RPMI8226 (cell line): ENCODE data around the gene CLCN6.

Experiments
- DNase-seq: peaks from one replicate; pipeline ENCODE4 v3.0.0-alpha.2; 2015

Gene CLCN6

GRCh38 chr1:11857164-11857851, 51.3 kb downstream of the CLCN6 start:
- DNase-seq, result no peak

DNA sequence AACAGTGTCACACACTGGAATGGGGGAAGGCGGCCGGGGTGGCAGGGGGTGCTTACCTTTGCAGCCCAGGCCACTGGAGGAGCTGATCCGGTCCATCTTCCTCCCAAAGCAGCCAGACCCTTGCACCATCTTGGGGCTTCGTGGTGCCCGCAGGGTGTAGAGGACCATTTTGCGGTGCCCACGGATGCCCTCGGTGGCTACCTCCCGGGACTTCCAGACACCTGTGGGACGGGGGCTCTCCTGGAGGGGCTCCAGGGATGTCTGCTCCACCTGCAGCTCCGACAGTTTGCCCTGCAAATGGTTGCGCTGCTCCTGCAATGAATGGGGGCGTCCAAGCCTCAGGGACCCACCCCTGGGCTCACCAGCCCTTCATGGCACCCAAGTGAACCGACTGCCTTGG, 52.2 kb downstream of the CLCN6 start:
- DNase-seq, result no peak

- DNase-seq, result no peak
Measured at GRCh38 chr1:11858613-11858967, 52.6 kb downstream of the CLCN6 start, which contains the start of gene NPPB. TSS of gene NPPB (minus strand) at chr1:11858945. CDS start at chr1:11858833, 112 bp downstream.

DNA sequence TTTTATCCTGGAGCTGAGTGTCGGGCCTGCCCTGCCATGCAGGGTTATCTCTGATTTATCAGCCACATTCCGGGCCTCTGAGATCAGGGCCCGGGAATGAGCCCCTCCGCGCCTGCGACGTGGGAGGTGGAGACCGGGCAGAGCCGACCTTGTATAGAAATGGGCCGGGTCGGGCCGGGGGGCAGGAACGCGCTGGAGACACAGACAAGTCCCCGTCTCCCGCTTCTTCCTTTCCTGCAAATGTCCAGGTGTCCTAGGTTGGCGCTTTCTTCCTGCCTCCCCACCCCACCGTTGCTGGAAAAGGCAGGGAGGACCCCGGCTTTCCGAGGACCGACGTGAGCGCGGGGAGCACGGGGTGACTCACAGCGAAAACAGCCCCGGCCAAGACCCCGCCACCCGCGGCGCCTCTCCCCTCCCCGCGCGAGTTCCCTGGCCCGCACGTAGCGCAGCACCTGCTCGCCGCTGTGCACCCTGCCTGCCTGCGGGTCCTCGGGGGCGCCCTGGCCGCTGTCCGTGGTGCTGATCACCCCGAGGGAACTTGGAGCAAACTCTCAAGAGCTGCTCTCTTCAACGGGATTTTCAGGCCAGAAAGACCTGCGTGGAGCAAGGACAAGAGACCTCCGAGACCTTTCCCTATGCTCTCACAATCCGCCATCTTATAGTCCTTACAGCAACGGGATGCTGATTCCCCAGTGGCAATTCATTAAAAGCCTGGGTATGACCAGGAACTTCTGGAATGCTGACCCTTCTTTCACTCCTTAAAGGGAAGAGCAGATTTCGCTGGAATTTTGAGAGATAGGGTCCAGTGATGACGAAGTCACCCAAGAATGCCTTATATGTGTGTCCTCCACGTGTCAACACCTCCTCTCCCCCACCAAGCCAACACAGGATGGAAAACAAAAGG, 53.2 kb downstream of the CLCN6 start:
- peak; percentile 87 for DNase-seq

GRCh38 chr1:11860083-11860482, 54.1 kb downstream of the CLCN6 start:
- no peak for DNase-seq

DNA sequence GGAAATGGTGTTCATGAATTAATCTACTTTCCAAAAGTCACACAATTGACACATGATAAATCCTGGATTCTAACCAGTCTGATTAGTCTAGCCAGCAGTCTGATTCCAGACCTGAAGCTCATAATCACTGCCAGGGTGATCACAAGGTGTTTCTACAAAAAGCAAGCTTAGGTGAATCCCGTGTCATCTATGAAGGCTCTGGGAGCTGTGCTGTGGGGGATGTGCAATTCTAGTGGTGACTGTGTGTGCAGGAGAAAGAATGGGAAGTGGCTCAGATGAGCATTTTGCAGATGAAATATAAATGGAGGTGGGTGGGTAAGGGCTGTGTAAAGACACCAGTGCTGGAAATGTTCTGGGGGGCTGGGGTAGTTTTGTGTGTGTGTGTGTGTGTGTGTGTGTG, 54.6 kb downstream of the CLCN6 start:
- no peak for DNase-seq

- DNase-seq, result peak; percentile 44
Measured at GRCh38 chr1:11862890-11863289, 56.9 kb downstream of the CLCN6 start.

GRCh38 chr1:11868331-11868980, 62.5 kb downstream of the CLCN6 start:
- no peak for DNase-seq

GRCh38 chr1:11869104-11869503, 63.1 kb downstream of the CLCN6 start:
- DNase-seq, result no peak

GRCh38 chr1:11869650-11870207, 63.7 kb downstream of the CLCN6 start:
- DNase-seq, result no peak

DNA sequence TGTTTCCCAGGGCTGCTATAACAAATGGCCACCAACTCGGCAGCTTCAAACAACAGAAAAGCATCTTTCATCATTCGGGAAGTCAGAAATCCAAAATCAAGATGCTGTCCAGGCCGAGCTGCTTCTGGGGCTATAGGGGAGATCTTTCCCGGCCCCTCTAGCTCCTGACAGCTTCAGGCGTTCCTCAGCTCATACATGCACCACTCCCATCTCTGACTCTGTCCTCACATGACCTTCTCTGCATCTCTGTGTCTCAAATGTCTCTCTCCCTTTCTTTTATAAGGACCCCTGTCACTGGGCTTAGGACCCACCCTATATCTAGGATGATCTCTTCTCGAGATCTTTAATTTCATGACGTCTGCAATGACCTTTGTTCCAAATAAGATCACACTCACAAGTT, 66.6 kb downstream of the CLCN6 start:
- no peak for DNase-seq

- DNase-seq, result no peak
Measured at GRCh38 chr1:11873395-11874257, 67.6 kb downstream of the CLCN6 start.

GRCh38 chr1:11874258-11874562, 68.2 kb downstream of the CLCN6 start:
- DNase-seq, result no peak

DNA sequence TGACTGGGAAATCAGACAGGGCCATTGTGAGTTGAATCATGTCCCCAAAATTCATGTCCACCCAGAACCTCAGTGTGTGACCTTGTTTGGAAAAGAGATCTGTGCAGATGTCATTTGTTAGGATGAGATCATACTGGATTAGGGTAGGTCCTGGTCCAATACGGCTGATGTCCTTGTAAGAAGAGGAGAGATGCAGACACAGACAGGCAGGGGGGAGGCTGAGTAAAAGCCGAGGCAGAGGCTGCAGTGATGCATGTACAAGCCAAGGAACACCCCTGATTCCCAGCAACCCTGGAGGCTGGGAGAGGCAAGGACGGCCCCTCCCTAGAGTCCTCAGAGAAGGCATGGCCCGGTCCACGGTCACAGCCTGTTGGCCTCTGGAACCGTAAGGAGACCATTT, 68.6 kb downstream of the CLCN6 start:
- no peak for DNase-seq

DNA sequence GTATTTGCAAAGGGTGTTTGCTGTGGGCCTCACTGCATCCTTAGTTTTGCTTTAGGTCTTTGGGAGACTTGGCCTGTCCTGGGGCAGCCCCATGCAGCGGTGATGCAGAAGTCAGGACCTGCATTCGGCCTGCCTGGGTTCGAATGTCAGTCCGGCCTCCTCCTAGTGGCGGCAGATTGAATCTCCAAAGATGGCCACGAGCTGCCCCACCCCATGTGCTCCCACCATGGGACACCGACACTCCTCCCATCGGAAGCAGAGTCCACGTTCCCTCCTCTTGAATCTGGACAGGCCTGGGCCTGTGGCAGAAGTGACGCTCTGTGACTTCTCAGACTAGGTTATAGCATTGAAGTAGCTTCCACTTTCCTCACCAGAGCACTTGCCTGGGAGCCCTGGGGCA, 69.1 kb downstream of the CLCN6 start:
- DNase-seq, result no peak

DNA sequence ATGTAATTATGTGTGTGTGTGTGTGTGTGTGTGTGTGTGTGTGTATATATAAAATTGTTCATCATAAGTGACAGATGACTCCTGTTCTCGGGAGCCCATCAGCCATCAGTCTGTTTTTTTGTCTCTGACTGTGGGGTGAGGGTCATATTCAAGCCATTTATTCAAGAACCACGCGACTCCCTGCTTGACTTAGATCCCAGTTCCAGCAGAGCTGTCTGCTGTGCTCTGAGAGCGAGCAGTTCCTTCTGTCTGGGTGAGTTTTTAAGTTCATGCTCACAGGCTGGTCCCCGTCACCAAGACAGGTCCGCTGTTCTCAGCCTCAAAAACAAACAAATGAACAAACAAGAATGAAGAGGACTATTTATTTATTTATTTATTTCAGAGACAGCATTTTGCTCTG, 71.1 kb downstream of the CLCN6 start:
- no peak for DNase-seq

GRCh38 chr1:11878081-11878890, 72.3 kb downstream of the CLCN6 start:
- no peak for DNase-seq

DNA sequence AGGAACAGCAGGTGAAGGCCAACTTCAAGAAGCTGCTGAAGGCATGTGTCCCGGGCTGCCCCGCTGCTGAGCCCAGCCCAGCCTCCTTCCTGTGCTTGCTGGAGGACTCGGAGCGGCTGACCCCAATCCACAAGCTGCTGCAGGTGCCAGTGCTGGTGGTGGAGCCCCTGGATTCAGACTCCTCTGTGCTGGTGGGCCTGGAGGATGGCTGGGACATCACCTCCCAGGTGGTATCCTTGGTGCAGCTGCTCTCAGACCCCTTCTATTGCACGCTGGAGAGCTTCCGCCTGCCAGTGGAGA, 72.8 kb downstream of the CLCN6 start:
- no peak for DNase-seq

GRCh38 chr1:11879311-11880180, 73.6 kb downstream of the CLCN6 start:
- no peak for DNase-seq

DNA sequence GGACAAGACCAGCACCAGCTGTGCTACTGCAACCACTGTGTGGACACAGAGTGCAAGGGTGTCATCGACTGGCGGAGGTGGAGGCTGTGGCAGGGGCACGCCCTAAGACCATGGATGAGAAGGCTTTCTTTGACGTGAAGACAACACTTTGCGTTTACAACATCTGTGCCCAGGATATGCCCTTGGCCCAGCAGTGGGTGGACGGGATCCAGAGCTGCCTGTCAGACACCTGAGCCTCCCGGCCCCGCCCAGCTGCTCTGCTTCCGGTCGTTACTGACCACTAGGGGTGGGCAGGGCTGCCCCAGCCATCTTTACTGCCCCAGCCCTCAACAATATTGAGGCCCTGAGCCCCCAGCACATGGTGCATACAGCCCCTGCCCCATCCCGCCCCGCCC, 74.2 kb downstream of the CLCN6 start:
- no peak for DNase-seq
